Measurements from ENCODE around the gene PHF3.
"Not testable (repeated sequence)": the region's sequence is repeated elsewhere in the genome, so short reads cannot be mapped to it uniquely, and the experiment has no call there.

Gene PHF3

DNA sequence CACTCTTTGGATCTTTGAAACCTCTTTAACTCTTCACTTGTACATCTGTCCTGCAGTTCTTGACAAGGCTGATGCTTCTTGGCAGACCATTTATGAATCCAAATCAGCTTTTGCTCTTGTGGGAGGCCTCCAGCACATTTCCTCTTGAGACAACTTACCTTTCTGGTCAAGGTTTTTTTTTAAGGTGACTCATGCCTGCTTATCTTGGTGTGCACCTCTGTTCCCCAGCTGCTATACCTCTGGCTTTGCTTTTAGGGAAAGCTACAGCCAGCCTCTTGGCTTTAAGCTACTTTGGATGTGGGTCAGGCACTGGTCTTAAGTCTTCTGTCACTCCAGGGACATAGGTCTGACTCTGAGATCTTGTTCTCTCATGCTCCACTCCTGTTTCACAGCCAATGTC, 106.5 kb downstream of the PHF3 start:
- in situ Hi-C loops (cut with MboI; ENCODE audit: low sequenced_read_pairs, unreplicated experiment): no loop called here
- no peak for DNase-seq (ENCODE audit: low spot score)
- TF ChIP-seq, protein P1, sequence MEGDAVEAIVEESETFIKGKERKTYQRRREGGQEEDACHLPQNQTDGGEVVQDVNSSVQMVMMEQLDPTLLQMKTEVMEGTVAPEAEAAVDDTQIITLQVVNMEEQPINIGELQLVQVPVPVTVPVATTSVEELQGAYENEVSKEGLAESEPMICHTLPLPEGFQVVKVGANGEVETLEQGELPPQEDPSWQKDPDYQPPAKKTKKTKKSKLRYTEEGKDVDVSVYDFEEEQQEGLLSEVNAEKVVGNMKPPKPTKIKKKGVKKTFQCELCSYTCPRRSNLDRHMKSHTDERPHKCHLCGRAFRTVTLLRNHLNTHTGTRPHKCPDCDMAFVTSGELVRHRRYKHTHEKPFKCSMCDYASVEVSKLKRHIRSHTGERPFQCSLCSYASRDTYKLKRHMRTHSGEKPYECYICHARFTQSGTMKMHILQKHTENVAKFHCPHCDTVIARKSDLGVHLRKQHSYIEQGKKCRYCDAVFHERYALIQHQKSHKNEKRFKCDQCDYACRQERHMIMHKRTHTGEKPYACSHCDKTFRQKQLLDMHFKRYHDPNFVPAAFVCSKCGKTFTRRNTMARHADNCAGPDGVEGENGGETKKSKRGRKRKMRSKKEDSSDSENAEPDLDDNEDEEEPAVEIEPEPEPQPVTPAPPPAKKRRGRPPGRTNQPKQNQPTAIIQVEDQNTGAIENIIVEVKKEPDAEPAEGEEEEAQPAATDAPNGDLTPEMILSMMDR (IDR thresholded peaks at IDR 0.05; ENCODE audit: borderline replicate concordance, control extremely low read depth, extremely low read depth, insufficient read depth, missing control alignments): no peak

DNA sequence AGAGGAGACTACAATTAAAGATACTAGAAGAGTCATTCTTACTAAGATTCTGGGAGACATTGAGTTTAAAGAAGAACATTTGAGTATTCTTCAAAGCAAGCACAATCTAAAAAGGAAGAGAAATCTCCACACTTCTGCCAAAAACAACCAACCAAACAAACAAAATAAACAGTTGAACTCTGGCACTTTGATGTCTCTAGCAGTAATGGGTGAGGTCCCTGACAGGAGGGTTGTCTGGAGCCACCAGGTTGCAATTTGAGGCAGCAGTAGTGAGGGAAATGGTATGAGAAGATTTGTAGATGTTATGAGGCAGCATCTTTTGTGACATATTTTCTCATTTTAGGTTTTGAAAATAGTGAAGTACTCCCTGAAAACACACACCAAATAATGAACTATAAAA, 108.1 kb downstream of the PHF3 start:
- TF ChIP-seq, protein P1 (IDR thresholded peaks at IDR 0.05; ENCODE audit: borderline replicate concordance, control extremely low read depth, extremely low read depth, insufficient read depth, missing control alignments): no peak
- DNase-seq (ENCODE audit: low spot score): no peak
- in situ Hi-C loops (cut with MboI; ENCODE audit: low sequenced_read_pairs, unreplicated experiment): no loop called here

DNA sequence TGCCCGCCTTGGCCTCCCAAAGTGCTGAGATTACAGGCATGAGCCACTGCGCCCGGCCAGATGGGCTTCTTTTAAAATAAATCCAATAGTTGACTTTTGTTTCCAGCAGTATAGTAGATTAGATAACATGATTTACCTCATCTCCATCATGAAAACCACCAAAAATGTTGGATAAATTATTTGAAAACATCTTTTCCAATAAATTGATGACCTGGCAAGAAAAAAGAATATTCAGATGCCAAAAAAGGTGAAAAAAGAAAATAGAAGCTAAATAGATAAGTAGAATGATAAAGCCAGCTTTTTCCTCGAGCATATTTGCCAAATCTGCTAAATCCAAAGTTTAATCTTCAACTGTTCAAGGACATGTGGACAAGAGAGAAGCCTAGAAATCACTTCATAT, 109.2 kb downstream of the PHF3 start:
- TF ChIP-seq, protein P1 (IDR thresholded peaks at IDR 0.05; ENCODE audit: borderline replicate concordance, control extremely low read depth, extremely low read depth, insufficient read depth, missing control alignments): no peak
- no peak for DNase-seq (ENCODE audit: low spot score)
- in situ Hi-C loops (cut with MboI; ENCODE audit: low sequenced_read_pairs, unreplicated experiment): no loop called here

DNA sequence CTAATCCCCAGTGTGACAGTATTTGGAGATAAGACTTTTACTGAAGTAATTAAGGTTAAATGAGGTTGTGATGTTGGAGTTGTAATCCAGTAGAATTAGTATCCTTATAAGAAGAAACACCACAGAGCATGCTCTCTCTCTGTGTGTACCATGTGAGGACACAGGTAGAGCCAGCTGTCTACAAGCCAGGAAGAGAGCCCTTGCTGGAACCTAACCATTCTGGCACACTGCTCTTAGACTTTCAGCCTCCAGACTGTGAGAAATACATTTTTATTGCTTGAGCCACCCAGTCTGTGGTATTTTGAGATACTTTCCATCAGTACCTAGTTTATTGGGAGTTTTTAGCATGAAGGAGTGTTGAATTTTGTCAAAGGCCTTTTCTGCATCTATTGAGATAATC, 110.2 kb downstream of the PHF3 start:
- in situ Hi-C loops (cut with MboI; ENCODE audit: low sequenced_read_pairs, unreplicated experiment): no loop called here
- no peak for DNase-seq (ENCODE audit: low spot score)
- TF ChIP-seq, protein P1 (IDR thresholded peaks at IDR 0.05; ENCODE audit: borderline replicate concordance, control extremely low read depth, extremely low read depth, insufficient read depth, missing control alignments): no peak

DNA sequence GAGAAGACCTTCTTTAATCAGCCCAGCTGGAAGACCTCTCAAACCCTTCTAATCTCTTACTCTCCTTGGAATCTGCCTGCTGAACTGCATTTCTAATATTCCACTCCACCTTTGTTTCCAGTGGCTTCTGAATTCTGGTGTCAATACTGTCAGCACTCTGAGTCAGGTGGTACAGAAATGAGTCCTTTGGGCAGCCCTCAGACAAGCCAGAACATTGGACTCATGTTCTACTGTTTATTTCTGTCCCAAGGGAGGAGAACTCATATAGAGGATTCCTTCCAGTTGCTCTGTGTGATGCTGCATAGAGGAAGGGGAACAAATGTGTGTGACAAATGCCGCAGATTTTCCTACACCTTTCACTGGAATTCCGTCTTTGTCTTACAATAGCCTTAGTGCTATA, 114.8 kb downstream of the PHF3 start:
- in situ Hi-C loops (cut with MboI; ENCODE audit: low sequenced_read_pairs, unreplicated experiment): no loop called here
- DNase-seq (ENCODE audit: low spot score): no peak
- TF ChIP-seq, protein P1 (IDR thresholded peaks at IDR 0.05; ENCODE audit: borderline replicate concordance, control extremely low read depth, extremely low read depth, insufficient read depth, missing control alignments): no peak

DNA sequence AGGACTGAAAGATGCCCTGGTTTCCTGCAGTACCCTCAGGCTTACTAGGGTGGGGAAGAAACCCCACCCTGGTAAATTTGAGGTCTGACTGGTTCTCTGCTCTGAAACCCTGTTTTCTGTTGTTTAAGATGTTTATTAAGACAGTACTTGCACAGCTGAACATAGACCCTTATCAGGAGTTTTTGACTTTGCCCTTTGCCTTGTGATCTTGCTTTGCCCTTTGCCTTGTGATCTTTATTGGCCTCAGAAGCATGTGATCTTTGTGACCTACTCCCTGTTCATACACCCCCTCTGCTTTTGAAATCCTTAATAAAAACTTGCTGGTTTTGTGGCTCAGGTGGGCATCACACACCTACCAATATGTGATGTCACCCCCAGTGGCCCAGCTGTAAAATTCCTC, 121.7 kb downstream of the PHF3 start:
- in situ Hi-C loops (cut with MboI; ENCODE audit: low sequenced_read_pairs, unreplicated experiment); DNase-seq (ENCODE audit: low spot score): not testable (repeated sequence)

DNA sequence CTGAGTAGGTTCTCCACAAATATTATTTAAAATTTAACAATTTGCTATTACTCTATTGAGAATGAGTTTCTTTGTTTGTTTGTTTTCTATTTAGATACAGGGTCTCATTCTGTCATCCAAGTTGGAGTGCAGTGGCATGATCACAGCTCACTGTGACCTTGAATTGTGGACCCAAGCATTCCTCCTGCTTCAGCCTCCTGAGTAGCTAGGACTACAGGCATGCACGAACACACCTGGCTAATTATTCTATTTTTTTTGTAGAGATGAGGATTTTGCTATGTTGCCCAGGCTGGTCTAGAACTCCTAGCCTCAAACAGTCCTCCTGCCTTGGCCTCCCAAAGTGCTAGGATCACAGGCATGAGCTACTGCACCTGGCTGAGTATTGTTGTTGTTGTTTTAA, 122.2 kb downstream of the PHF3 start:
- no peak for DNase-seq (ENCODE audit: low spot score)
- TF ChIP-seq, protein P1 (IDR thresholded peaks at IDR 0.05; ENCODE audit: borderline replicate concordance, control extremely low read depth, extremely low read depth, insufficient read depth, missing control alignments): no peak
- in situ Hi-C loops (cut with MboI; ENCODE audit: low sequenced_read_pairs, unreplicated experiment): no loop called here

Measured in GM13976 (cell line).